Activated CD4-positive, CD25-positive, alpha-beta regulatory T cell treated with anti-CD3 and anti-CD28 coated beads, Interleukin-2, amount 50 U/mL, for 72 hours (primary cell): ENCODE measurements around the gene SPATA33.
"Not testable (repeated sequence)": the region's sequence is repeated elsewhere in the genome, so short reads cannot be mapped to it uniquely, and the experiment has no call there.

ENCODE experiments used
- DNase-seq: peaks from one replicate; pipeline ENCODE4 v3.0.0; 2021

SPATA33 gene

GRCh38 chr16:89667000-89667399 is 9.4 kb downstream of the SPATA33 start:
- not testable (repeated sequence) for DNase-seq

- no peak for DNase-seq
Measured at GRCh38 chr16:89667633-89668032, 10.0 kb downstream of the SPATA33 start.

- DNase-seq, result no peak
Measured at GRCh38 chr16:89668790-89669158, 11.1 kb downstream of the SPATA33 start.

GRCh38 chr16:89669755-89670154 is 12.1 kb downstream of the SPATA33 start:
- DNase-seq, result no peak

- DNase-seq, result no peak
Measured at GRCh38 chr16:89670496-89671431, 13.1 kb downstream of the SPATA33 start.

- not testable (repeated sequence) for DNase-seq
Measured at GRCh38 chr16:89671565-89671964, 13.9 kb downstream of the SPATA33 start.

- DNase-seq, result no peak
Measured at GRCh38 chr16:89672177-89672941, 14.7 kb downstream of the SPATA33 start.

GRCh38 chr16:89678258-89678657 is 20.6 kb downstream of the SPATA33 start:
- DNase-seq, result no peak

GRCh38 chr16:89685916-89686315 is 28.3 kb downstream of the SPATA33 start:
- no peak for DNase-seq

GRCh38 chr16:89686520-89687091 is 29.0 kb downstream of the SPATA33 start, which contains the start of gene CDK10:
CDK10 (plus strand) TSS chr16:89686689; CDS start chr16:89686711, 22 bp downstream.
- DNase-seq, result peak; percentile 96

- DNase-seq, result no peak
Measured at GRCh38 chr16:89687092-89687940, 29.7 kb downstream of the SPATA33 start.

- no peak for DNase-seq
Measured at GRCh38 chr16:89688395-89688794, 30.8 kb downstream of the SPATA33 start.

GRCh38 chr16:89689142-89689541 is 31.5 kb downstream of the SPATA33 start:
- no peak for DNase-seq

GRCh38 chr16:89689621-89690020 is 32.0 kb downstream of the SPATA33 start:
- not testable (repeated sequence) for DNase-seq

GRCh38 chr16:89690392-89690901 is 32.8 kb downstream of the SPATA33 start:
- DNase-seq, result no peak

GRCh38 chr16:89691231-89691985 is 33.8 kb downstream of the SPATA33 start:
- DNase-seq, result no peak

GRCh38 chr16:89691986-89692569 is 34.4 kb downstream of the SPATA33 start:
- DNase-seq, result no peak

- DNase-seq, result no peak
Measured at GRCh38 chr16:89693289-89693731, 35.7 kb downstream of the SPATA33 start.

GRCh38 chr16:89693931-89694783 is 36.5 kb downstream of the SPATA33 start:
- DNase-seq, result no peak

- DNase-seq, result not testable (repeated sequence)
Measured at GRCh38 chr16:89694784-89695085, 37.1 kb downstream of the SPATA33 start.
